Stimulated activated CD4-positive, alpha-beta T cell treated with anti-CD3 and anti-CD28 coated beads, Interleukin-12 subunit alpha, Interleukin-12 subunit beta, amount 100 ng/mL, for 4 hours (primary cell): Measurements from ENCODE around the gene DPH2.

ENCODE experiments used
- DNase-seq: peaks from one replicate; pipeline ENCODE4 v3.0.0-alpha.2; 2020

Gene DPH2

DNA sequence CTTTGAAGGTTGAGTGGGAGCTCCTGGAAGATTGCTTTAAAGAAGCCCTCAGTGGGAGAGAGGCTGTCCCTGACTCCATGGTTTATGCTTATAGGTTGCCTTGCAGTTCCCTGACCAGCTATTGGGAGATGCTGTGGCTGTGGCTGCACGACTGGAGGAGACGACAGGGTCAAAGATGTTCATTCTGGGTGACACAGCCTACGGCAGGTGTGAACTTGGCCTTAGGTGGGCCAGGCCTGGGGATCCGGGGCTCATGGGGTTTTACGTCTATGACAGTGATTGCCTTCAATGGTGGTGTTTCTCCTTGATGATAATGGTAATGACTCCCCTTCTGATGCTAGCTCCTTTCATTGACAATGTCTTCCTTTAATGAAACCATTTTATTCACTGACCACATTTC lies 692 bp downstream of the DPH2 start:
- DNase-seq: no peak

DNA sequence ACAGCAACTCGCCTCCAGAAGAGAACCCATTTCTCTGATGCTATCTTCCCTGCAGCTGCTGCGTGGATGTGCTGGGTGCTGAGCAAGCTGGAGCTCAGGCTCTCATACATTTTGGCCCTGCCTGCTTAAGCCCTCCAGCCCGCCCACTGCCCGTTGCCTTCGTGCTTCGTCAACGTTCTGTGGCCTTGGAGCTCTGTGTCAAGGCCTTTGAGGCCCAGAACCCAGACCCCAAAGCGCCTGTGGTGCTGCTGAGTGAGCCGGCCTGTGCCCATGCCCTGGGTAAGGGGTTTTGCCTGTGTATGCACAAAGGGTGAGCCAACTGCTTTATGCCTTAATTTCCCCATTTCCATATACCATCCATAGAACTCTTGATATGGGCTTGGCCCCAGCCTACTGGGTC lies 1.1 kb downstream of the DPH2 start:
- DNase-seq: no peak

DNA sequence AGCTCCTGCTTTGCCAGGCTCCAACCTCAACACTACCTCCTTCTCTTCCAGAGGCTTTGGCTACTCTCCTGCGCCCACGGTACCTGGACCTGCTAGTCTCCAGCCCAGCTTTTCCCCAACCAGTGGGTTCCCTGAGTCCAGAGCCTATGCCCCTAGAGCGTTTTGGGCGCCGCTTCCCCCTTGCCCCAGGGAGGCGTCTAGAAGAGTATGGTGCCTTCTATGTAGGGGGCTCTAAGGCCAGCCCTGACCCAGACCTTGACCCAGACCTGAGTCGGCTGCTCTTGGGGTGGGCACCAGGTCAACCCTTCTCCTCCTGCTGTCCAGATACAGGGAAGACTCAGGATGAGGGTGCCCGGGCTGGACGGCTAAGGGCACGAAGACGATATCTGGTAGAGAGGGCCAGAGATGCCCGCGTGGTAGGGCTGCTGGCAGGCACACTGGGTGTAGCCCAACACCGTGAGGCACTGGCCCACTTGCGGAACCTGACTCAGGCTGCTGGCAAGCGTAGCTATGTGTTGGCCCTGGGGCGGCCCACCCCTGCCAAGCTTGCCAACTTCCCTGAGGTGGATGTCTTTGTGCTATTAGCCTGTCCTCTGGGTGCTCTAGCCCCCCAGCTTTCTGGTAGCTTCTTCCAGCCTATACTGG lies 1.6 kb downstream of the DPH2 start:
- DNase-seq: no peak

DNA sequence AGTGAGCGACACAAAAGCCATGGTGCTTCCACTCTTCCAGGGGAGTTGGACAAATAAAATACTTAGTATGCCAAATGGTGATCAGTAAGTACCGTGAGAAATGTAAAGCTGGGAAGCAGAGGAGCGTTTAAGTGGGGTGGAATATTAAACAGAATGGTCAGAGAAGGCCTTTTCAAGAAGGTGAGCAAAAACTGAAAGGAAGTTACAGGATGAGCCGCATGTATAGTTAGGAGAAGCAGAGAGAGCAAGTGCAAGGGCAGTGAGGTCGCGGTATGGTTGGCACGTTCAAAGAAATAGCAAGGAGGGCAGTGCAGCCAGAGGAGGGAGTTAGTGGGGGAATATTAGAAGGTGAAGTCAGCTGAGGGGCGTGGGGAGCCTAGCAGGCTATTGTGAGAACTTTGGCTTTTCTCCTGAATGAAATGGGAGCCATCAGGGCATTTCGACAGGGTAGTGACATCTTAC lies 4.2 kb downstream of the DPH2 start:
- no peak for DNase-seq

DNA sequence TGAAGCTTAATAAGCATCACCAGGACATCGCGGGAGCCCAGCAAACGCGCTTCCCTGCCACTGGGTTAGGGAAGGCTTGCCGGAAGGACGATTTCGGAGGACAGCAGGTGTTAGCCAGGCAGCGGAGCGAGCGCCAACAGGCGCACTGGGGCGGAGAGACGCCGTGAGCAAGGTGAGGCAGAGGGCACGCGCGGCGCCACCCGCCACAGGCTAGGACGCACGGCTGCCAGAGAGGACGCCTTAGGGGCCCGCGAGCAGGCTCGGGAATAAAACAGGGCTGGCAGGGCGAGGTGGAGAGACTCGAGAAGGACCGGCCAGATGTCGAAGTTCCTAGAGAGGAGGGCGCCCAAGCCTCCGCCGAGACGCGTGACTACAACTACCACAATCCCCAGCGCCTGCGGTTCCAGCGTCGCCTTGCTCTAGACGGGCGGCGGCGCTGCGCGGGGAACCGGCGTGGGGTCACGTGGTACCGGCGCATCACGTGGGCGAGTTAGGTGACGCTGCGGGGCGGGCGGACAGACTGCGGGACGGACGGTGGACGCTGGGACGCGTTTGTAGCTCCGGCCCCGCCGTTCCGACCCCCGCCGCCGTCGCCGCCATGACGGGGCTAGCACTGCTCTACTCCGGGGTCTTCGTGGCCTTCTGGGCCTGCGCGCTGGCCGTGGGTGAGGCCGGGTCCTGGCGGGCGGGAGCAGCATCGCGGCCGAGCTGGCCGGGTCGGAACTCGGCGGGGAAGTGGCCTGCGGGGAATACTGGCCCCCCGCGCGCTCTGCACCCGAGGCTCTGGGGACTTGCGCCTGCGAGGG lies 4.8 kb downstream of the DPH2 start, which contains the start of gene ATP6V0B:
ATP6V0B (plus strand) TSS at position 518 of the 806 bp plus-strand sequence; CDS start at position 599, 81 bp downstream.
- peak; percentile 96 for DNase-seq

DNA sequence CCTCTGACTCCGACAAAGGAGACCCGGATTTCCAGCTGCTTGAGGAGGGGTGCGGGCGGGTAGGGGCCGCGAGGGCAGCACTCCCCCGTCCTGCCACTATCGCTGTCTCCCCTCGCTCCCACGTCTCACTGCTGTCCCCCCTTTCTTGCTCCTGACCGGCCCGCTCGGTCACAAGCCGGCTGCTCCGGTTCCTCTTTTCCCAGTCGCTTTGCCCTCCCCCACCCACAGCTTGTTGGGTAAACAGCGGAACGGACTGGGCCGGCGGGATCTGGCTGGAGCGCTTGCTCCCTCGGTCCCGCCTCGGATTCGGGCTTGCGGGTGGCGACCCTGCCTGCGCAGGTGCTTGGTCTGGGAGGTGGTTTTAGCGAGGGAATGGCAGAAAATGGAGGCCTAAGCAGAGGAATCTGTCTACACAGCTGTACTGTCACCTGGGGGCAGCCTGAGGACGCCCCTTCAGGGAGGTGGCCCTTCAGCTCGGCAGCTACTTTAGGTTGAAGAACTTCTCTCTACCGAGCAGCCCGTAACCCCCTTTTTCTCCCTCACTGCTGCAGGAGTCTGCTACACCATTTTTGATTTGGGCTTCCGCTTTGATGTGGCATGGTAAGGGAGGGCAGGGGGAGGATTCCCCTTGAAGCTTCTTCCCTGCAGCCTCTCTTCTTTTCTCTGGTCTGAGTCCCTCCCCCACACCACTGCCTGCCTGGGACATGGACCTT lies 5.6 kb downstream of the DPH2 start:
- no peak for DNase-seq

DNA sequence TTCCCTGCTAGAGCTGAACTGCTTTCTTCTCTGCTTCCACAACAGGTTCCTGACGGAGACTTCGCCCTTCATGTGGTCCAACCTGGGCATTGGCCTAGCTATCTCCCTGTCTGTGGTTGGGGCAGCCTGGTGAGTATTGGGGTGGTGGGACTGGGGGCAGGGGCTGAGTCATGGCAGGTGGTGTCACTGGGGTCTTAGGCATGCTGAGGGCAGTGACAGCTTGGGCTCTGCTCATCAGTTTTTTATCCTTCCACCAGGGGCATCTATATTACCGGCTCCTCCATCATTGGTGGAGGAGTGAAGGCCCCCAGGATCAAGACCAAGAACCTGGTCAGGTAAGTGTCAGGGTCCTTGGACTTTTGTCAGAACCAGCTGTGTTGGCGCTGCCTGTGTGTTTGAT lies 6.2 kb downstream of the DPH2 start:
- no peak for DNase-seq

DNA sequence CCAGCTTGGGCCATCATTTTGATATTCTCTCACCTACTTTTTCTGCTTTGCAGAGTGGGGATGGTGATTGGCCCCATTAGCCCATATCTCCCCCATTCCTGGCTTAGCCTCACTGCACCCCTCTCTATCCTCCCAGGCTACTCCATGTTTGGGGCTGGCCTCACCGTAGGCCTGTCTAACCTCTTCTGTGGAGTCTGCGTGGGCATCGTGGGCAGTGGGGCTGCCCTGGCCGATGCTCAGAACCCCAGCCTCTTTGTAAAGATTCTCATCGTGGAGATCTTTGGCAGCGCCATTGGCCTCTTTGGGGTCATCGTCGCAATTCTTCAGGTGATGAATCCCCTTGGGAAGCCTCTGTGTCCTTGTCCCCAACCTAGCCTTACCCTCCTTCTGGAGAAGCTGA lies 7.1 kb downstream of the DPH2 start:
- DNase-seq: no peak

DNA sequence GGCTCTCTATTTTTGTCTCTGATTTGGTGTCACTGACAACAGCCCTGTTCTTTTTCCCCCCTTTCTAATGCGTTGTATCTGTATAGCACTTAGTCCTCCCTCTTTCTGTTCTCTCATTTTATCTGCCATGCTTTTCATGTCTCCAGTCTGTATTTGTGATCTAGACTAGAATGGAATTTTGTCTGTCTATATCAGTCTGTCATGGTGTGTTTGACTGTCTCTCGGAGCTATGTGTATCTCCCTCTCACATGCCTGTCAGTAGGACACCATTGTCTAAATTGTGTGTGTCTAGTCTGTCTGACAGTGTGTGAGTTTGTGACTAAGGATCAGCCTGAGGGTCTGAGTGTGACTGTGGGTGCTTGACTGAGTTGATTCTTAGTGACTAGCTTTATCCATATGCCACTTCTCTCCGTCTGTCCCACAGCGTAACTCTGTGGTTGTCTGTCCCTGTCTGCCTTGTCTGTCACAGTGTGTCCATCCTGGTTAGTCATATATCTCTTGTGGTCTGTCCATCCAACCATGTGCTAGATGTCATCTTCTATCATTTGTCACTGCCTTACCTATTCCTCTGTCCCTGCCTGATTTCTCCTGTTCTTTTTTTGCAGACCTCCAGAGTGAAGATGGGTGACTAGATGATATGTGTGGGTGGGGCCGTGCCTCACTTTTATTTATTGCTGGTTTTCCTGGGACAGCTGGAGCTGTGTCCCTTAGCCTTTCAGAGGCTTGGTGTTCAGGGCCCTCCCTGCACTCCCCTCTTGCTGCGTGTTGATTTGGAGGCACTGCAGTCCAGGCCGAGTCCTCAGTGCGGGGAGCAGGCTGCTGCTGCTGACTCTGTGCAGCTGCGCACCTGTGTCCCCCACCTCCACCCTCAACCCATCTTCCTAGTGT lies 7.8 kb downstream of the DPH2 start:
- DNase-seq: no peak

DNA sequence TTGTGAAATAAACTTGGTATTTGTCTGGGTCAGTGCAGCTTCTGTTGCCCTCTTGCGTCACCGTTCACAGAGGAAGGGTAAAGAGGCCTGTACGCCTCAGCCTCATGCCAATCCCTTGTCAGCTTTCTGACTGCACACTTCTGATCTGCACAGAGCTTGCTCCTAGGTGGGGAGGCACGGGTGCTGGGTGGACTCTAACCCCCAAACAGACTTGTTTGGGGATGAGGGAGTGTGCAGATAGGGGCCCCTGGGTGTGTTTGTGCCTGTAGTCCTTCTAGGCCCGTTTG lies 8.4 kb downstream of the DPH2 start:
- no peak for DNase-seq

DNA sequence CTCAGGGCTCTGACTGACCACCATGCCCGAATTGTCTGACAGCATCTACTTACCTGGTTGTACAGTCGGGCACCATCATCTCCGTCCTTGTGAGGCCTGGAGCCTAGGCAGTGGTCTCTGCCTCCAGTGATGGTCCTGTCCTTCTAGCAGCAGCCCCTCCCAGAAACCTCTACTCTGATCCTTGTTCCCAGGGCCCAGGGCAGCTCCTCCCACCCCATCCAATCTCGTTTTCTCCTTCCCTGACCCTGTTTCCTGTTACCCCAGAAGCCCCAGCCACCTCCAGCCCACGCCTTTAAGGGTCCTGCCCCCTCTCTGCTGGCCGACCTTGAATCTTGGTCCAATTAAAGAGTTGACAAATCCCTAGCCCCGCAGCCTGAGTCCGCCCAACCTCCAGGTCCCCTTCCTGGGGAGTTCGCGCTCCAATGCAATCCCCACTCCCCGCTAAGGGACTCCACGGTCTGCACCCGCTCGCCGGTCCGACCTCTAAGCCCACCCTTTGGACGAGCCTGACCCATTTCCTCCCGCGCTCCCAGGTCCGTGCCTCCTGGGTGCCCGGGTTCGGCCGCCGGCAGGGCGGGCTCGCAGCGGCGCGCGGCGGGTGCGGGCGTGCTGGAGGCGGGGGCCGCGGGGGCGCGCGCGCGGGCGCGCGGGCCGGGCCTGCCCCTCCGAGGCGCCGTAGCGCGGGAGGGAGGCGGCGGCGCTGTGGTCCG lies 8.9 kb downstream of the DPH2 start, which contains the start of gene B4GALT2:
B4GALT2 (plus strand) TSS at position 660 of the 710 bp plus-strand sequence. CDS start 1,951 bp downstream, outside the sequence.
- peak; percentile 46 for DNase-seq

DNA sequence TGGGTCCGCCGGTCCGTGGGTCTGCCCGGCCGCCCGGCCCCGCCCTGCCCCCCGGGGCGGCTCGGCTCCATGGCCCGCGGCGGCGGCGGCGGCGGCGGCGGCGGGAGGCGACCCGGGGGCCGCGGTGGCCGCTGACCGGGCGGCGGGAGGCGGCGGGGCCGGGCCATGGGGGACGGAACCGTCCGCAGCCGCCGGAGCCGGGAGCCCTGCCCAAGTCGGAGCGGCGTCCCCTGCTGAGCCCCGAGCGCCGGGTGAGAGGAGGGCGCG lies 9.4 kb downstream of the DPH2 start:
- DNase-seq: no peak

DNA sequence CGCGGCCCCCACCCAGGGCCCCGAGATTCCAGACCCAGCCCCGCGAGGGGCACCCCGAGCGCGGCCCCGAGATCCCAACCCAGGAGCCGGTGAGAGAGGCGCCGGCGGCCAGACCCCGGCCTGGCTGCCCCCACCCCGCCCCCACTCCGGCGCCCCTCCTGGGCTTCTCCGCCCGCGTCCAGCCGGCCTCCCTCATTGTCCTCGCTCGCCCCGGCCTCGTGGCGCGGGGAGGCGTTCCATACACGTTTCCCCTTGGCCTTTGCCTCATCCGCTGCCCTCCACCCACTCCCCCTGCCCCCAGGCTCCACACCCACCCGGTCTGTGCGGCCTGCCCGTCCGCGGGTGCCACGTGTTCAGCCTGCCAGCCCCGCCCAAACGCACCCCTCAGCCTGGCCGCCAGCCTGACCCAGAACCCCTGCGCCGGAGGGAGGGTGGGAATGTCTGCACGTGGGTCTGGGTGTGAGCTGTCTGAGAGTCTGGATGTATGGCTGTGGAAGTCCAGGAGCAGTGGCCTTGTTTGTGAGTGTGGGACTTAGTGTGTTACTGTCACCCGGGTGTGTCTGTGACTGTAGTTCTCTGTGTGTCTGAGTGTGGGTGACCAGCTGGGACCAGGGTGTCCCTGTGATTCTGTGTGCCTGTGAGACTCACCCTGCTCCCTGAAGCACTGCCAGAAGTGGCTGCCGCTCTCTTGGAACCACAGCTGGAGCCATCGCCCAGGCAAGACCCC lies 9.9 kb downstream of the DPH2 start:
- peak; percentile 37 for DNase-seq

DNA sequence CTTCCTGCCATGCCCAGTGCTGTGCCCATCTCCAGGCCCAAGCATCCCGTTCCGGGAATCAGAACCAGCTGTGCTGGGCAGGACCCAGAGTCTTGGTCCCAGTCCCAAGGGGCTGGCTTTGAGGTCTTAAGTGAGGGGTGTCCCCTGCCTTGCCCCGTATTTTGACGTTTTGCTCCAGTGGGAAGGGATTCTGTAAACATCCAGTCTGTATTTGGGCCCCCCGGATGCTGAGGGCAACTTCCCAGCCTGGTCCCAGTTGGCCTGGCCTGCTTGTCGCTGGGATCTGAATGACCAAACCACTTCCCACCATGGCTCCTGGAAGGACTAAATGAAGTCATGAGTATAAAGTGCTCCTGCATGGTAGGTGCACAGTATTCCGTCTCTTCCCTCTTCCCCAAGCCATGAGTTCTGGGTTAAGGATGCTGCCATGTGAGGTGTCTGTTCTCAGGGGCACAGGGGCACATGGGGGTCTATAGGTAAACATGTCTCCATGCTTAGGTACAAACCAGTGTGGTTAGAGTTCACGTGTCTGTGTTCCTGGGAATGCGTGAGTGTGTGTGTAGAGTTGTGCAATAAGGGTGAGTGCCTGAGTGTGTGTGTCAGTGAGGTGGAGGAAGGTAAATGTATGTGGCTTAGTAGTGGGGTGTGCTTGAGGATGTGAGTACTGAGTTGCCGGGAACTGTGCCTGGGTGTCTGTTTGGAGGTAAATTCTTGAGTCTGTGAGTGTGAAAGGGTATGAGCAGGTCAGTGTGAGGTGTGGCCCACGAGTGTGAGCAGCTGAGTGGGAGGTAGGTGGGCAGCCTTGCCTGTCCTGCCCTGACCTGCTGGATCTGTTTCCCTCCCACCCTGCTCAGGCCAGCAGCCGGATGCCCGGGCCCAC lies 10.7 kb downstream of the DPH2 start:
- no peak for DNase-seq

DNA sequence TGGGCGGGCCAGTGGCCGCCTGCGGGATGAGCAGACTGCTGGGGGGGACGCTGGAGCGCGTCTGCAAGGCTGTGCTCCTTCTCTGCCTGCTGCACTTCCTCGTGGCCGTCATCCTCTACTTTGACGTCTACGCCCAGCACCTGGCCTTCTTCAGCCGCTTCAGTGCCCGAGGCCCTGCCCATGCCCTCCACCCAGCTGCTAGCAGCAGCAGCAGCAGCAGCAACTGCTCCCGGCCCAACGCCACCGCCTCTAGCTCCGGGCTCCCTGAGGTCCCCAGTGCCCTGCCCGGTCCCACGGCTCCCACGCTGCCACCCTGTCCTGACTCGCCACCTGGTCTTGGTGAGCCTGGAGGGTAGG lies 11.3 kb downstream of the DPH2 start:
- no peak for DNase-seq

DNA sequence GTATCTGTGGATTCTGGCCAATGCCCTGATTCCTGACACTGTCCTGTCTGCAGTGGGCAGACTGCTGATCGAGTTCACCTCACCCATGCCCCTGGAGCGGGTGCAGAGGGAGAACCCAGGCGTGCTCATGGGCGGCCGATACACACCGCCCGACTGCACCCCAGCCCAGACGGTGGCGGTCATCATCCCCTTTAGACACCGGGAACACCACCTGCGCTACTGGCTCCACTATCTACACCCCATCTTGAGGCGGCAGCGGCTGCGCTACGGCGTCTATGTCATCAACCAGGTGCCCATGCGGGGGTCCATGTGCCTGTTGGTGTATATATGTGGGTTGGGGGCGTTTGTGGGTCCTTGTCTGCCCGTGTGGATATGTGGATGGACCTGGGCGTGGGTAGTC lies 11.8 kb downstream of the DPH2 start:
- DNase-seq: no peak

DNA sequence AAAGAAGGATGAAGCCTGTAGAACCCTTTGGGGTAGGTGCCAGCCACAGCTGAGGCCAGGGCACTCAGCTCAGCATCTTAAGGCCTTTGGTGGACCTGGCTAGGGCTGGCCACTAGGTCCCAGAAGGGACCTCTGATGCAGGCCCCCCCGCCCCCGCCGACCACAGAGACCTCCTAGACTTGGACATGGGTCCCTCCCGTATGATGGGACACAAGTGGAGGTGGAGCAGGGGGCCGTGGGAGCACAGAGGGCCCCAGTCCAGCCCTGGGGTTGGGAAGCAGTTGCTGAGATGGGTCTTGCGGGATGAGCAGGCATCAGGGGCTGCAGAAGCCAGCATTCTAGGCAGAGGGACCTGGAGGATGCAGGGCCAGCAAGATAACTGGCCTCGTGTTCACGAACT lies 12.4 kb downstream of the DPH2 start:
- no peak for DNase-seq

DNA sequence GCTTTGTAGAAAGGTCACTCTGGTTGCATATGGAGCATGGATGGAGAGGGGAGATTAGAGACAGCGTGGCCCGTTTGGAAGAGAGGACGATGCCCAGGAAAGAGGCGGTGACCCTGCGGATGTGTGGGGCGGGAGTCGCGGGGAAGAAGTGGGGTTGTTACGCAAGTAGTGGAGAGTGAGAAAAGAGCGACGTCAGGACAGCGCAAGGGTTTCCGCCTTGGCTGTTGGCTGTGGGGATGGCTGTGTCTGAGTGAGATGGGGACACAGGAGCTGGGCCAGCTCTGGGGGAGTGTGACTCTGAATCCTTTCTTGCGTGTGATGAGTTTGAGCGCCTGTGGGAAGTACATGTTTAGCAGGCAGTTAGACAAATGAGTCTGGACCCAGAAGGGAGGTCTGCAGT lies 13.0 kb downstream of the DPH2 start:
- DNase-seq: no peak

DNA sequence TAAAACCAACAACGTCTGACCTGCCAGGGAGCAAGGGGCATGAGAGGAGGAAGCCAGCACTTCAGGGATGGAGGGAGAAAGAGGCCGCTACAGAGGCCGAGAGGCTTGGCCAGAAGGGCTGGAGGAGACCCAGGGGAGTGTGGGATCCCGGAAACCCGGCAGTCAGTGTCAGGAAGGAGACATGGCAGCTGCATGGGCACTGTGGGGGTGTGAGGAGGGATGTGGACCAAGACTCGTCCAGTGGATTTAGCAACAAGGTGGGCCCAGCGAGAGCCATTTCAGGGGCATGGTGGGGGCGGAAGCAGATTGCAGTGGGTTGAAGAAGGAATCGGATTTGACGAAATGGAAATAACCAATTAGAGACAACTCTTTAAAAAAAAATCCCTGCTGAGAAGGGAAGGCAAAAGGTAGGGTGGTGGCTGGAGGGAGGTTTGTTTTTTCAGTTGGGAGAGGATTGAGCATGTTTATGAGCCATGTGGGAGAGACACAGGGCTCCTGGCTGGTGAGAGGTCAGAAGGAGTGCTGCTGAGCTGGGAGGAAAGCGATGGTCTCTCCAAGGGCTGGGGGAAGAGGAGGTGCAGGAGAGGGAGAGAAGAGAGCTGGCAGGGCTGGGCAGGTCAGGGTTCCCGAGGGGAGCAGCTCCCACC lies 13.6 kb downstream of the DPH2 start:
- DNase-seq: no peak

DNA sequence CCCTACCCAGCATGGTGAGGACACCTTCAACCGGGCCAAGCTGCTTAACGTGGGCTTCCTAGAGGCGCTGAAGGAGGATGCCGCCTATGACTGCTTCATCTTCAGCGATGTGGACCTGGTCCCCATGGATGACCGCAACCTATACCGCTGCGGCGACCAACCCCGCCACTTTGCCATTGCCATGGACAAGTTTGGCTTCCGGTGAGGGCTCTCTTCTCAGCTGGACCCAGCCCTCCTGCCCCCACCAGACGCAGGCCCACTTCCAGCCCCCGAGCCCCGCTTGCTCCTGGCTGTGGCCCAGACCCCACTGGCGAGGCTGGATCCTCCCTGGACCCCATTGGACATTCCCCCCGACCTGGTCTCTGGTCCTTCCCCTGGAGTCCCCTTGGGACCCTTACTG lies 15.0 kb downstream of the DPH2 start:
- DNase-seq: no peak
